Measurements from ENCODE around the gene CIT.

CIT gene

DNA sequence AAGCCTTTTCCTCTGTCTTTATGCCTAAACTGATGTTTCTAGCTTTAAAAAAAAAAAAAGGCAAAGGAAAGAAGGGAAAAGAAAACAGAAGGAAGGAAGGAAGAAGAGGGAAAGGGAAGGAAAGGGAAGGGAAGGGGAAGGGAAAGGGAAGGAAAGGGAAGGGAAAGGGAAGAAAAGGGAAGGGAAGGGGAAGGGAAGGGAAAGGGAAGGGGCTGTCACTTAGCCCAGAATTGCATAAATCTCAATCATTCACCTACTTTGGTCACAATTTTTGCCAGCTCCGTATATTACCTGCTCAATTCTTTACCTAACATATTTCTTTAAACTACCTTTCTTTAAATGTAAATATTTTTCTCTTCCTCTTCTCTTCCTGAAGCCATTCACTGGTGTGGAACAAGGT is 26.8 kb downstream of the CIT start:
- DNase-seq (ENCODE audit: low read depth in 4 of 4, low spot score in 1 of 4): no peak

DNA sequence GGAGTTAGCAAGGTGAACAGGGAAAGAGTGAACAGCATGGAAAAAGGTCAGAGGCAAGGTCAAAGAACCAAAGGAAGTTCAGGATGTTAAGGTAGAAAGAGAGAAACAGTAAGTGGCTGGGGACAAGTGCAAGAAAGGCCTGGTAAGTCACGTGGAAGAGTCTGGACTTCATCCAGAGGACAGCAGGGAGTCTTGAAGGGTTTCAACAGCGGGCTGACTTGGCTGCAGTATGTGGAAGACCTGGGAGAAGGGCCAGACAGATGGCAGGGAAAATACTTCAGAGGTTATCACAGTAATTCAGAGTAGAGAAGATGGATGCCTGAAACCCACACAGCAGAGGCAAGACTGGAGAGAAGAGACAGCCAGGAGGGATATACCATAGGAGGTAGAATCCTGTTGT is 34.0 kb downstream of the CIT start:
- no peak for DNase-seq (ENCODE audit: low read depth in 4 of 4, low spot score in 1 of 4)

DNA sequence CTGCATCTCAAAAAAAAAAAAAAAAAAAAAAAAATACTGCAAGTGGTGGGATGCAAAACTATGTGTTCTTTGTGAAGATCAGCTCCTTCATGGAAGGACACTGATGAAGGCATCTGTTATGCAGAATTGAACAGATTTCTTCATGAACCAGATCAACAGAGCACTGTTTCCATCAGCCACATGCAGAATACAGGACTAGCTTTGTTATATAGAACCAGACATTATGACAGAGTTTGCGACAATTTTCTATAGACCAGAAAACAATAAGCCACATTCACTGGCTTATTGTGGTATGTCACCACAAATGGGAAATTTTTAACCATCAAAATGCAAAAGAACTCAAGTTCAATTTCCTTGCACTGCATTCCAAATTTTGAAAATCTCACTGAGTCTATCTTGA is 34.7 kb downstream of the CIT start:
- no peak for DNase-seq (ENCODE audit: low read depth in 4 of 4, low spot score in 1 of 4)

DNA sequence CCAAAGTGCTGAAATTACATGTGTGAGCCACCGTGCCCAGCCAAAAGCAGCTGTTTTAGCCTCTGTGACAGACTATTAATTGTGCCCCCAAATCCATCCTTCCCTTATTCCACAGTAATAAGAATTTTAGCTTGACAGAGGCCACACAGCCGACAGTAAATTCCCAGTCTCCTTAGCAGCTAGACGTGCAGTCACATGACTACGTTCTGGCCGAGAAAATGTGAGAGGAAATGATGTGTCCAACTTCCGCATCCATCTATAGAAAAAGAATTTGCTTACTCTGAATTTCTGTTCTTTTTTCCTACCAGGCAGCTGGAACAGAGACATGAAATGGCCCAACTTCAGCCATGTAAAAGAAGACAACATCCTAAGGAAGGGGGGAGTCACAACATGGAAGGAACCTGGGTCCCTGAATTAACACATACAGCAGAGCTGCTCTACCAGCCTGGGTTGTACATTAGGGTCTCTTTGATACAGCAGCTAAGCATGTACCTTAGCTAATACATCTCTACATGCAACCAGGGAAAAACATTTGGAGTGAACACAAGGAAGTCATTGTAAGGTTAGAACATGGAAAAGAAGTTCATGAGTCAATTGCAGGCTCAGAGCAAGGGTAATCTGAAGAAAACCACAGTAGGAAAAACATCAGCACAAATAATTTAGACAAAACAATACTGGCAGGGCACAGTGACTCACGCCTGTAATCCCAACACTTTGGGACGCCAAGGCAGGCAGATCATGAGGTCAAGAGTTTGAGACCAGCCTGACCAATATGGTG is 35.5 kb downstream of the CIT start:
- no peak for DNase-seq (ENCODE audit: low read depth in 4 of 4, low spot score in 1 of 4)

DNA sequence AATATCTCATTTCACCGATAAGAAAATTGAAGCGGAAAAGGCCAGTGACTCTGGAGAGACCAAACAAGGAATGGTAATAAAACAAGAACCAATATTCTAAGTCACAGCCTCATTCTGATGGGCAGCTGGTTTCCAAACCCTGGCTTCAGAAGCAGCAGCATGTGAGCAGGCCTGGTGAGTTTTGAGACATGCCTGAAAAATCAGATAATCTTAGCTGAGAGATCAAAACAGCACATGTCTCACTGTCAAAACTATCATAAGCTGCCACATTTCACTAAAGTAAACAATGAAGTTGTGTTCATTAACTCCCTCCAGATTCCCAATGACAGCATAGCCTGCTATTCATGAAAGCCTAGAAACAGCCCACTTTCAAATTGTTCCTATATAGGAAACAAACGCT is 36.5 kb downstream of the CIT start:
- no peak for DNase-seq (ENCODE audit: low read depth in 4 of 4, low spot score in 1 of 4)

DNA sequence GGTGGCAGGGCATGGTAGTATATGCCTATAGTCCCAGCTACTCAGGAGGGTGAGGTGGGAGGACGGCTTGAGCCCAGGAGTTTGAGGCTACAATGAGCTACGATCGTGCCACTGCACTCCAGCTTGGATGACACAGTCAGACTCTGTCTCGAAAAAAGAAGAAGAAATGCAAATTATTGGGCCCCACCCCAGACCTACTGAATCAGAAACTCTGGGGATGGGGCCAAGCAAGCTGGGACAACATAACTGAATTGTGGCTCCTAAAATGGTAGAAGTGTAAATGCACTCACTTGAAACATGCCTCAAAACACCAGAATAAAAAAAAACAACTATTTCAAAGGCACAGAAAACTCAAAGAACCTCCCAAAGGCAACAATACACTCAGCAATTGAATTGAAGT is 37.0 kb downstream of the CIT start:
- DNase-seq (ENCODE audit: low read depth in 4 of 4, low spot score in 1 of 4): no peak

DNA sequence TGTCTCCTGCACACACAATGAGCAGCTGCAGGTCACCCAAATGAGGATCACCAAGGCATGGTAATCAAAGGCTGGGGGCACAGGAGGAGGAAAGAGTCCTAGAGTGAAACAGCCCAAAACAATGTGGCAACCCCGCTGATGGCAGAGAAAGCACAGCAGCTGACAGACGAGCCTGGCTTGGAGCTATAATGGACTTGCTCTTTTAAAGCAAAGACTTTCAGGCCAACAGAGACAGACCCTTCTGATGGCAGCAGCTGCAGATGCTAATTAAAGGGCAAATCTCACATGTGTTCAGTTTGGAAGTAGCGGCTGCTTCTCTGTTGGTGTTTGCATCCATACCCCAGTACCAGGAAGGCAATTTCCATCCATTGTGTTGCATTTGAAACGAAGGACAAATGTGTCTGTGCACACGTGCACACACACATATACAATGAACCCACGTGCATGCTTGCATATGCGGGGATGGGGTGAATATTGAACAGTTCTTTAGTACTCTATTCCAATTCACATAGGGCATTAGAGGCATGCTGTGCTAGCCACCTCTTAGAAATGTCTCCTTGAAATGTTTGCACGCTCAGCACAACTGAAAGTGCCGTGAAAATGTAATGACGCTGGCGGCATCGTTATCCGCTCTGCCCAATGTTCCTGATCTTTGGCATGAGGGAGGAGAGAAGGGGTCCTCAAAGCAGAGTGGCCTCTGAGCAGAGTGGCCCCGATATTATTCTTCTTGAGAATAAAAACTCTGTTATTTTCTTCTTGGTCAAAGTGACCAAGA is 38.1 kb downstream of the CIT start:
- no peak for DNase-seq (ENCODE audit: low read depth in 4 of 4, low spot score in 1 of 4)

DNA sequence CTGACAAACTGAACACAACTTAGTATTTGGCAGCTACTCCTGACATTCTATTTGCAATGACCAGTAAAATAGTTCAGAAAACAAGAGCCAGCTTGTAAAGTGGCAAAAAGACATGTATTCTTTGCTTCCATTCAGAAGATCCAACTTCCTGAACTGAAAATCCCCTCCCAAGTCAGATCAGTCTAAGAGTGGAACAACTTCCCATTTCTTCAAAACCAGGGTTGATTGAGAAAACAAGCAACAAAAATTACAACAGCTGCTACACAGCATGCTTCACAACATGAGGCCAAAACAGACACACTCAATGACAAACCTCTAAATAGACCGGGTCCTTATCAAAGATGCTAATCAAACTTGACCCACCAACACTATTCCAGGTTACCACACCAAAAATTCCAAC is 40.3 kb downstream of the CIT start:
- DNase-seq (ENCODE audit: low read depth in 4 of 4, low spot score in 1 of 4): no peak

DNA sequence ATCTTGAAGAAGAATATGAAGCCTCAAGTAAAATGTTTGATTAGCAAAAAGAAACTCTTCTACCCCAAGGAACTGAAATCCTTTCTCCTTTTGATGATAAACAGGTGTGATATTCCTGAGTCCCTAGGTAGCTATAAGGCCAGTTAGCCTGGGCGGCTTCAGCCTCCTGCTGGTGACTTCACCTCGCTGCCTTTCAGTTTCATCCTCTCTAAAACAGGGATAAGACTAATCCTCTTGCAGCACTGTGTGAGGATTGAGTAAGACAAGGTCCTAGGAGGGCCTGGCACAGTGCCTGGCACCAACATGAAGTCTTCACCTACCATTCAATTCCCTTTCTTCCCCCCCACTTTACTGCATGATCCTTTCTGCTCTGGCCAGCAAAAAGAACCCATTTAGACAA is 42.1 kb downstream of the CIT start:
- no peak for DNase-seq (ENCODE audit: low read depth in 4 of 4, low spot score in 1 of 4)

DNA sequence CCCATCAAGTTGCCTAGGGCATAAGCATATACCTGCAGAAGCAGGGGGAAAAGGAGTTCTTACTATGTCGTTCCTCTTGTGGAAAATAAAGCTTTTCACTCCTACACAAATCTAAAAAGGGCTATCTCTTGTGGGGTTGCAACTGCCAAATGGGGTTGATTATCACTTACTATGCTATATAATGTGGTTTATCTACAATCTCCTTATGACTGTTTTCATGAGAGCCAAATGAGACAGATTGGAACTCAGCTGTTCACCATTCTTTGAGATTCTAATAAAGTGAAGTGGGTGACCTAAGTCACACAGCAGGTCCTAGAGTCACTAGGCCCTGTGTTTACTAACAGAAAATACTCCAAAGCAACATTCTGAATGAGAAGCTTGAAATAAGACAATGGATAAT is 47.7 kb downstream of the CIT start:
- no peak for DNase-seq (ENCODE audit: low read depth in 4 of 4, low spot score in 1 of 4)

DNA sequence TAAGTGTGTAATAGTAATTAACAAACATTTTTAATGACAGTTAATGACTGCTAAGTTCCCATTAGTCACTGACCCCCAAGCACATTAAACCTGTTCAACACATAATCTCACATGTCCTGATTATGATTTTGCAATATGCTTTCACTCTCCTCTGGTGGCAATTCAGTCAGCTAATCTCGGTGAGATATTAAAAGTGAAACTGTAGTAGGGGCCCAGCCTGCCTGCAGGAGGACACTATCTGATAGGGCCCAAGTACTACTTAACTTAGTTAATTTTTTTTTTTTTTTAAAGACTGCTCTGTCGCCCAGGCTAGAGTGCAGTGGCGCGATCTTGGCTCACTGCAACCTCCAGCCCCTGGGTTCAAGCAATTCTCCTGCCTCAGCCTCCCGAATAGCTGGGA is 48.8 kb downstream of the CIT start:
- DNase-seq (ENCODE audit: low read depth in 4 of 4, low spot score in 1 of 4): no peak

DNA sequence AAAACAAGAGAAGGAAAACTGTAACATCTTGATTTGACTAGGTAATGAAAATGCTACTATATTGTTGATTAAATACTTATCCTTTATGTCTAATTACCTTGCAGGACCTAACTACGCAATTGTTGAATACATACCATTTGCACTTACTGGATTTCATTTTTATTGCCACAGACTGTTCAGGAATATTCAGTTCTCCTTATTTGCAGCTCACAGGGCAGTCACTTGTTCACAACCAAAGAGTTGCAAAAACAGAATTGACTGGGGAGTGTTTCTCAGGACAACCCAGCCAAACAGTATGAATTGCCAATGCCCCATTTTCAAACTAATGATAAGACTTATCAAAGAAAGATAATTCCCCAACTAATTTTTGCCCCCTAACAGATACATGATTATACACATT is 49.4 kb downstream of the CIT start:
- DNase-seq (ENCODE audit: low read depth in 4 of 4, low spot score in 1 of 4): no peak

DNA sequence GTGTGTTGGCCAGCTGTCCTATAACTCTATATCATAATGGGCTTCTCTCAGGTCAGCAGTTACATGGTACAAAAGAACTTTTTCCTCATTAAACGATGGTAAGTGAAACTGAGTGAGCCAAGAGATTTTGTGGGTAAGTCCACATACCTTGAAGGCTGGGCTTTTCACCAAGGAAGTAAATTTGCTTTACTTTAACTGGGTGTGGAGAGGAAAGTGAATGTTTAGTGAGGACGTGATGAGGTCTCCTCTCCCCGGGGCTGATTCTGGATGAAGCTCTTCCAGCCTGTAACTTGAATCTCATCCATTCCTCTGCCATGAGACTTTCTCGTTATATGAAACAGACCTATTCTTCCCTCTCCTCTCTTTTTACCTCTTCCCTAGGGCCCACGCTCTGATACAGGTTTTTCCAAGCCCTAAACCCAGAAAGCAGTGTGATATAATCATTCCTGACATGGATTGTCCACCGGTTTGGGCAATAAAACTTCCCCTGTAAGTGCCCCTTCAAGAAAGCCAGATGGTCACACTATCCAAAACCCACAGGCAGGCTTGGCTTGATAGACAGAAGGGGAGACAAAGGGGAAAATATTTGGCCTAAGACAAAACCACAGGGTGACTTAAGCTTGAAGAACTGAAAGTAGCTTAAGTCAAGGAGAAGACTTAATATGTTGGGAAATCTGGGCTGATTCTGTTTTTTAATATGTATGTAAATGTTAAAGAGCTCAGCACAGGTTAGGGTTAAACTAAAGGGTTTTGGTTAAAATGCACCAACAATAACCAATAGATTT is 50.3 kb downstream of the CIT start:
- no peak for DNase-seq (ENCODE audit: low read depth in 4 of 4, low spot score in 1 of 4)

DNA sequence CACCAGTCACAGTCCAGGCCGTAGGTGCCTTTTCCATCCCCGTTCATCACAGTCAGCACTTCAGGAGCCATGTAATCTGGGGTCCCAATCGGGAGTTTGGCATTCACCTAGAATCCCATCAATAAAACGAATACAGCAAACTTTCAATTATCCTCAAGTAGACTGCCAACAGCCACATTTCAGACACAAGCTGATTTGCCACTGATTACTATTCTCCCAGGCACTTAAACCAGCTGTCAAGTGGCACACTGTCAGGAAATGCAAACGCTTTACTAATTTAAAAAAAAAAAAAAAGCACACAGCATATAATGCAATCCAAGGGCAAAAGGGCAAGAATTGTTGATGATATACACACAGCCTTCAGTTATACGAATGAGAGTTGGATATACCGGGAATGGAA is 51.9 kb downstream of the CIT start:
- no peak for DNase-seq (ENCODE audit: low read depth in 4 of 4, low spot score in 1 of 4)

DNA sequence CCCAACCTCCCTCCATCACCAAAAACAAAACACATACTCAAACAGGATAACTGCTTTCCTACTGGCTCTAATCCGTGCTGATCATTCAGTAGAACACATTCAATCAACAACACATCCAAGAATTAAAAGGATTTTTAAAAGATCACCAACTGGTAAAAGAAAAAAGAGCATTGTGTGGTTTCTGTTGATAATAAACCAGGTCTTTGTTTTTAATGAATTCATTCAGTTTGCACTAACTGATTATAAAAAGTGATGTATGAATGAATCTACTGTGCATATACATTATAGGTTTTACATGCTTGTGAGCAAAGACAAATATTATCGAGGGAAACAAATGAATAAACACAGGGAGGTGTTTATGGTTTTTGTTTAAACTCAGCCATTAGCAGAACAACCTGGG is 55.1 kb downstream of the CIT start:
- no peak for DNase-seq (ENCODE audit: low read depth in 4 of 4, low spot score in 1 of 4)

DNA sequence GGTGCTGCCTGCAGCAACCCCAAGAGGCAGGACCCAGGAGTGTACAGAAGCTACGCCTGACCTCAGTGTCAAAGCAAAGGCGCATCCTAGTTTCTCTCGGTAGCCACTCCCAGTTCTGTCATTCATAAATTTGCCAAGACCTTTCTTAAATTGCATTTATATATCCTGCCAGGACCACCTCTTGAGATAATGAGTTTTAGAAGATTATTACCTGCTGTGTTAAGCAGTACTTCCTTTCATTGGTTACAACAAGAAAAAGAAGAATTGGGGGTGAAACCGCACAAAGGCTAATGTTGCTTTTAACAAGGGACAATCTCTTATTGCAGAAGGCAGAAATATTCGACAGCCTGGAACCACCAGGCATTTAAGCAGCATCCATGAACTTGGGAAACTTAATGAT is 57.8 kb downstream of the CIT start:
- no peak for DNase-seq (ENCODE audit: low read depth in 4 of 4, low spot score in 1 of 4)

DNA sequence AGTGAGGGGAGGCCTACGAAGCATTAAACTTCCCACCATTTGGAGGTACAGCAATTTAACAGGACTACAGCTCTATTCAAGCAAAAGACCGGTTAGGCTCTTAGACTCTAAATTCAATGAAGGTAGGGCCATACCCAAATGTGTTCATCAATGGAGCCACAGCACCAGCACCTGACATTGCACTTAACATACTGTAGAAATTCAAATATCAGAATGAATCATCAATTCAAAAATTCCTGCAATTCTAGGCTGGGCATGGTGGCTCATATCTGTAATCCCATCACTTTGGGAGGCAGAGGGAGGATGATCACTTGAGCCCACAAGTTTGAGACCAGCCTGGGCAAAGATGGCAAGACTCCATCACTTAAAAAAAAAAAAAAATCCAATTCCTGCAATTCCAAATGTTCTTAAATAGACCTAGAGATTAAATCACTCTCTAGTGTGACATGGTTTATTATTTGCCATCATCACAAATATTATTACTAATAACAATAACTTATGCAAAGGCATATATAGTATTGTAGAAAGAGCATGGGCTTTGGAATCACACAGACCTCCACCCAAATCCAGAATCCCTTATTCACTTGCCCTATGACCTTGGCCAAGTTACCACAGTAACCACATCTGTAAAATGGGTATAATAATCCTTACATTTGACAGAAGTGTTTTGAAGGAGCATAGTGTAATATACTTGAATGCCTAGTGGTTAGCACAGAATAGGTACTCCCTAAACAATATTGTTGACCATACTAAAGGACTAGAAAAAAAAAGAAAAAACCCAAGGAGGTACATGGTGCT is 59.4 kb downstream of the CIT start:
- DNase-seq (ENCODE audit: low read depth in 4 of 4, low spot score in 1 of 4): no peak

DNA sequence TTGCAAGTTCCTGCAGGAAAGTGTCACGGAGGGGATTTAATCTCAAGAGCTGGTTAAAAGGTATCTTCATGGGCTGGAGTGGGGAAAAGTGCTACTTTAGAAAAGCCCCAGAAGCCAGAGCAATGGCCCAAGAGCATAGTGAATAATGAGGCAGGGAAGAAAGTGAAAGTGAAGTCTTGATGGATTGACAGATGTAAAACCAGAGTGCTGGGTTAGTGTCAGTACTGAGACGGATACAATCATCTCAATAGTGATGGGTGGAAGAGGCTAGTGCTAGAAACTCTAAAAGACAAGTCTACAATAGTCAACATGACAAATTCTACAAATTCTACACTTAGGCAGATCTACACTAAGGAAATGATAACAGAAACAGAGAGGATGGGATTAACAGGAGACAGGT is 68.1 kb downstream of the CIT start:
- no peak for DNase-seq (ENCODE audit: low read depth in 4 of 4, low spot score in 1 of 4)

DNA sequence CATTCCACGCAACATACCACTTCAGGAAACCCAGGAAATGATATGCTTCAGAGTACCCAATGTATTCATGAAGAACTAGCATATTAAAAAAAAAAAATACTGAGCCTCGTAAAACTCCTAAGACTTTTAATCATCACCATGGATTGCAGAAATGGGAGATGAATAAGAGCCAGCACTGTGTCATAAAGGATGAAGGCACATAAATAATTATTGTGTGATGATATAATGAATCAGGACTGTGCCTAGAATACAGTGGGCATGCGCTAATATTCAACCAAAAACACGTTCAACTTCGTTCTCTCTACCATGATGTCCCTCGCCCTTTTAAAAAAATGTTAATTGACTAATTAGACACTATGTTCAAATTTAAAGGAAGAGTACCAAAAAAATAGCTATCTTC is 68.7 kb downstream of the CIT start:
- no peak for DNase-seq (ENCODE audit: low read depth in 4 of 4, low spot score in 1 of 4)

DNA sequence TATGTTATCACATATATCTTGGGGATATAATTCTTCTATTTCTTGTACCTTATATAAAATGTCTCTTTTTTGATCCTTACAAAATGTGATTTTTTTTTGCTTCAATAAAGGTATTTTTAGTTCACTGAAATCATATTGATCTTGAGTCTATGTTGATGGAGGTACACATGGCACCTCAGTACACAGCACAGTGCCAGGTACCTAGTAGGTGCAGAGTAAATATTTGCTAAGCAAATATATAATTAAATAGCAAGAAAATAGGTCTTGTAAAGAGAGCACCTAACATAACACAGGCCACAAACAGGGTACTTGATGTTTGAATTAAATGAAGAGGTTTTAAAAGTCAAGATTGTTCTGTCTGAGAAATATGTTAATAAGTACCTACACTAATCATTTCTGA is 69.7 kb downstream of the CIT start:
- no peak for DNase-seq (ENCODE audit: low read depth in 4 of 4, low spot score in 1 of 4)

DNA sequence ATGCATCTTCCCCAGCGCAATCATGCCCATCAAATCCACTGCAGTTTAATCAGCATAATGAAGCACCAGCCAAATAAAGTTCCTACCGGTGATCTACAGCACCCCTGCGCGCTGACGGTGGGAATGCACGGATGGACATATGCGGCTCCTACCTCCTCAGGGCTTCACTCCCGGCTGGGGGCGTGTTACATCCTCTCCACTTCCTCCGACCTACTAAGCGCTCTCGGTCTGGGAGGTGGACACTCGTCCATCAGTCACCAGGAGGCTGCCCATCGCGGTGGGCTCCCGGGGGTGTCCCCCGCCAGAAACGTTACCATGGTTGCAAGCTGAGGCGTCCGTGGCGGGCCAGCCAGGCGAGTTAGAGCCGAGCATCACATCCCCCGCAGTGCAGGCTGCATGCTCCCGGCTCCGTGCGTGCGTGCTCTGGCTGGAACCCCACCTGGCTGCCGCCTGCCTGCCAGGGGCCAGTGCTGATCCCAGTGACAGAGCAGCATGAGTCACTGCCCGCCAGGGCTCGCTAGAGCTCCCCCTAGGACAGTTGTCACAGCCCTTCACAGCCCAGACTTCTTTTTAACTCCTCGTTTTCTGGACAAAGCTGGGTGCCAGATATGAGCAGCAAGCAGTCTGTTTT is 73.0 kb downstream of the CIT start:
- no peak for DNase-seq (ENCODE audit: low read depth in 4 of 4, low spot score in 1 of 4)

Measured in stimulated activated CD4-positive, alpha-beta T cell treated with anti-CD3 and anti-CD28 coated beads, Interleukin-1b, Interleukin-23, amount 100 ng/mL, for 24 hours (primary cell).